Prostate gland (tissue), 2 donors: ENCODE data around the gene GTF2IRD1.

ENCODE experiments used
- CTCF ChIP-seq, 4 experiments: fragments of 200-600 bp in 2 of 4; fragments of 450-650 bp in 2 of 4; sonication (generic) in 2 of 4; IDR thresholded peaks; 1 replicate in 3 of 4; 2 replicates in 1 of 4; pipeline ENCODE4 v1.5.1; 2016 to 2019; ENCODE audit warnings: antibody characterized with exemption in 4 of 4, mild to moderate bottlenecking in 2 of 4, moderate library complexity in 2 of 4
- POLR2A ChIP-seq: fragments of 450-650 bp; IDR thresholded peaks from one replicate; pipeline ENCODE4 v1.6.1; 2016; ENCODE audit warnings: antibody characterized with exemption, mild to moderate bottlenecking
- POLR2AphosphoS5 ChIP-seq: sonication (generic); formaldehyde crosslinking; IDR thresholded peaks from one replicate; pipeline ENCODE4 v1.6.1; 2017; ENCODE audit warnings: antibody characterized with exemption

DNA sequence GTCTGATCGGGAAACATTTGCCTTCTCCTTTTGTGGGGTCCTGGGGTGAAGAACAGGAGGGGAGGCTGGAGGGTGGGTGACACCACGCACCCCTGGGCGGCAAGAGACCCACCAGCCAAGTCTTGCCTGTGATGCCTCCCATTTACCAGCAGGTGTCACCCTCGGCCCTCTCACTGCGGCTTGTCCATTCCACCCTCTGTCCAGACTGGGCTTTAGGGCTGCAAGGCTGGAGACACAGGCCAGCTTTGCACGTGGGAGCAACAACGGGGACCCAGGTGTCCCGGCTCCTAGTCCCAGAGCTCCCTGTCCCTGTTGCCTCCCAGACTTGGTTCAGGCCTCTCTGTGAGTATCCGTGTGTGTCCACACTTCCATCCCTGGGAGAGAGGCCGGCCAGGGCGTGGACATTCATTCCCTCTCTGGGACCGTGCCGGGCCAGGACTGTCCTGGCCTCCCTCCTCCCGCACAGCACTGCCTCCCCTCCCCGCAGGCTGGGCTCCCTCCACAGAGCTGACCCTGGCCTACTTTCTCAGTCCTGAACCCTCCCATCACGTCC, 36.2 kb upstream of the GTF2IRD1 start:
- TF ChIP-seq CTCF (IDR thresholded peaks at IDR 0.05), result peak; percentile 88 to 98 (median 93)
- no peak for TF ChIP-seq POLR2A
- peak; percentile 26 for TF ChIP-seq POLR2AphosphoS5
